AG04449 (cell line): ENCODE data around the gene SLC17A9.

Source experiments
- CTCF ChIA-PET: fragments of 350-600 bp; formaldehyde crosslinking; extraction: SDS; loops from one replicate; lab custom pipeline; 2021; ENCODE audit warnings: antibody characterized with exemption; lab: Yijun Ruan, JAX
- POLR2A ChIA-PET: fragments of 400-600, 350-600 bp; formaldehyde crosslinking; extraction: SDS; loops from one replicate; lab custom pipeline; 2020; ENCODE audit warnings: antibody characterized with exemption, inconsistent platforms; lab: Yijun Ruan, JAX
- DNase-seq: peaks from one replicate; pipeline ENCODE4 v3.0.0-alpha.2; 2010; ENCODE audit warnings: low read depth, low spot score
- H3K4me3 ChIP-seq: 2 replicates; pipeline ENCODE4 v1.5.1; 2011; ENCODE audit warnings: low read depth, mild to moderate bottlenecking, control low read depth, low read length
- CTCF ChIP-seq: IDR thresholded peaks from one replicate; pipeline ENCODE4 v1.5.1; 2011; ENCODE audit warnings: mild to moderate bottlenecking, moderate library complexity, low read length, control low read depth, inconsistent platforms; ENCODE audit not compliant: insufficient read depth; ENCODE audit errors: missing control alignments

The SLC17A9 gene

GRCh38 chr20:62923669-62924441 is 28.7 kb upstream of the SLC17A9 start:
- H3K4me3 ChIP-seq: peak overlapping the region; percentile 88
- POLR2A ChIA-PET: no interaction called here
- TF ChIP-seq CTCF: no peak
- CTCF ChIA-PET: interaction anchor here (0.9 to 5.8 kb wide), 7 partner anchors 12 to 52 kb away, joined by 3 to 68 read pairs (median 6); partner anchors contain the start of genes GID8 and SLC17A9
- DNase-seq: no peak

- CTCF ChIA-PET: interaction anchor here (0.9 to 5.8 kb wide), 9 partner anchors 7 to 116 kb away, joined by 3 to 68 read pairs (median 6); partner anchors contain the start of gene GID8
- H3K4me3 ChIP-seq: peak overlapping the region; percentile 88
- no peak for DNase-seq
- POLR2A ChIA-PET: interaction anchor here (1.0 kb wide), 1 partner anchor 14 kb away, joined by 4 read pairs; no protein-coding TSS in a partner anchor
- no peak for TF ChIP-seq CTCF
Measured at GRCh38 chr20:62924442-62925075, 27.9 kb upstream of the SLC17A9 start.

GRCh38 chr20:62925076-62925419 is 27.5 kb upstream of the SLC17A9 start:
- no peak for TF ChIP-seq CTCF
- ChIA-PET POLR2A (interaction anchor here (1.0 kb wide), 2 partner anchors 14 to 22 kb away, joined by 3 to 4 read pairs; no protein-coding TSS in a partner anchor), CTCF (interaction anchor here (0.9 to 5.8 kb wide), 12 partner anchors 8 to 117 kb away, joined by 3 to 68 read pairs (median 6); partner anchors contain the start of gene GID8)
- no peak for DNase-seq
- peak overlapping the region; percentile 88 for H3K4me3 ChIP-seq

- TF ChIP-seq CTCF: no peak
- no peak for DNase-seq
- peak overlapping the region; percentile 88 for H3K4me3 ChIP-seq
- ChIA-PET POLR2A (interaction anchor here (1.0 kb wide), 2 partner anchors 13 to 23 kb away, joined by 3 to 4 read pairs; no protein-coding TSS in a partner anchor), CTCF (interaction anchor here (0.9 to 5.8 kb wide), 10 partner anchors 8 to 117 kb away, joined by 3 to 68 read pairs (median 6); partner anchors contain the start of gene GID8)
Measured at GRCh38 chr20:62925420-62926228, 26.9 kb upstream of the SLC17A9 start.

- ChIA-PET POLR2A (interaction anchor here (1.8 kb wide), 1 partner anchor 11 kb away, joined by 6 read pairs; no protein-coding TSS in a partner anchor), CTCF (interaction anchor here (0.6 to 5.8 kb wide), 10 partner anchors 9 to 118 kb away, joined by 3 to 68 read pairs (median 8); partner anchors contain the start of gene GID8)
- H3K4me3 ChIP-seq: peak within 1 kb of the TSS; percentile 88
- DNase-seq: no peak
- TF ChIP-seq CTCF: peak; percentile 69
Measured at GRCh38 chr20:62926229-62927127, 26.0 kb upstream of the SLC17A9 start, which contains the start of gene DIDO1. Gene DIDO1, minus strand, starts transcription at chr20:62926505.
